CD4-positive, alpha-beta T cell treated with Interleukin-4 for 1 hour (primary cell): ENCODE measurements around the gene TOP1.

Experiments used
- DNase-seq, 2 donors: peaks; one replicate each; pipeline ENCODE4 v3.0.0-alpha.2; 2020 to 2022

The TOP1 gene

GRCh38 chr20:41148942-41149341, 120.3 kb downstream of the TOP1 start:
- DNase-seq, result no peak

DNA sequence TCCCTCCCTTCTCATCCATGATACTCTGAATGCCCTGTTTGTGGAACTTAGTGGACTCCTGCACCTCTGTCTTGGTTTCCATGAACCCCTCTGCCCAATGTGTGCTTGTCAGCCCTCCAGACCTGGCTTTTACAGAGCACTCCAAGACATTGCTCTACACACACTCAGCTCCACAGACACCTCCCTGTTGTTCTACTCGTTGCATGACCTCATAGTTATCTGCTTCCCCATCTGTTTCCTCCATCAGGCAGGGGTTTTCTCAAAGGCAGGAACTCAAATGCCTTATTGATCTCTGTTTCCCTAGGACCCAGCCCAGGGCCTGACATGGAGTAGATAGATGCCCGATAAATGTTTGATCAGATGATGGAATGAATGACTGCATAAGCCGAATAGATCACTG, 122.0 kb downstream of the TOP1 start:
- DNase-seq, result peak in 1 of 2 donors; percentile 49

- no peak for DNase-seq
These were observed 122.7 kb downstream of the TOP1 start for GRCh38 chr20:41151134-41151869.

DNA sequence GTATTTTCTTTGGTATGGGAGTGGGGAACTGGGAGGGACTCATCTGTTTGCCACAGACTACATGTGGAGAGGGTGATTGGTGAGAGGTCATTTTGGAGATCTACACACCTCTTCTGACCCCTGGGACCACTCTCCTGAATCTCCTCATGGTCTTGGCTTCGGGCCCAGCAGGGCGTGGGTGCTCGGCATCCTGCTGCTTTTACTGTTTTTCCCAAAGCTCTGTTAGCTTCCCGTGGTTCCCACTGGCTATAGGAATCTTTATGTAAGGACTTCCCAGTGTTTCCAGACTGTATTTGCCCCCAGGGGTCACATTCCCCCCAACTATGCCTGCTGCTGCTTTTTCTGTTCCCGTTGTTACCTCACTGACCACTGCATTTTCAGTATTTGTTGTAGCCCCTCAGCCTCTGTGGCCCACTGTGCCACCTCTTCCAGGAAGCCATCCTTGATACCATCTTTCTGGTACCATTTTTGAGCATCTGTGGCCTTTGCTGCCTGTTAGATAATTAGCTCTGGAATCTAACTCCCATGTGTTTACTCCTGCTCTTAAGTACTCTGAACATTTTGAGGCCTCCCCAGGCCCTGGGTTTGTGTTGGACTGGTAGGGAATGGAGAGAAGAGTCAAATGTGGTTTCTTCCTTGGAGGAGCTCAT, 123.6 kb downstream of the TOP1 start:
- no peak for DNase-seq

DNA sequence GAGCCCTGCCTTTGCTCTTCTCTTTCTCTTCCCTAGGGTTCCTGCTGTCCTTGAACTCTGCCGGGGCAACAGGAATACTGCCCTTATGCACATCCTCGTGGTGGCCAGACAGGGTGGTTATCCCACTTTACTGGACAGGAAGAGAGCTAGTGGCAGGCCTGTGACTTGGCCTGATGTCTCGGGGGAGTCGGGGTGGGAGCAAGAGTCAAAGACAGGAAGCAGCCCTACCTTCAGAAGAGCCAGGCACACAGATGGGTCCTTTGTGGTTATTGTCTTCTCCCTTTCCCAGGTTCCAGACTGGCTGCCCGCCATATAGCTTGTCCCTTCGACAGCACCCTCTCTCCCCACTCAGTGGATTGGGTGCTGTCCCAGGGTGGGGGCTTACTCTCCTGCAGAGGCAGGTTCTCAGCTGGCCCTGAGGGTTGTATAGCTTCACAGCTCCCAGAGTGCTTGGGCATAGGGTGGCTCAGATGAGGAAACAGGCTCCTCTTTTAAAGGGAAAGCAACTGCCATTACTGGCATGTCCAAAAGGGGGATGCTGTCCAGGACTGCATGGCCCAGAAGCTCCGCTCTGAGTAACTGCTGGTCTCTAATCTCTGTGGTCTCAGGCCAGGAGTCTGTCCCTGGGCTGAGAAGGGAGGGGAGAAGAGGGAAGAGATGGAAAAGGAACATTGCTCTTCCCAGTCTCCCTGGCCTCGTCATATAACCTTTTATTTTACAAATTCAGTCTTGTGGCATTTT, 126.0 kb downstream of the TOP1 start:
- DNase-seq, result no peak

DNA sequence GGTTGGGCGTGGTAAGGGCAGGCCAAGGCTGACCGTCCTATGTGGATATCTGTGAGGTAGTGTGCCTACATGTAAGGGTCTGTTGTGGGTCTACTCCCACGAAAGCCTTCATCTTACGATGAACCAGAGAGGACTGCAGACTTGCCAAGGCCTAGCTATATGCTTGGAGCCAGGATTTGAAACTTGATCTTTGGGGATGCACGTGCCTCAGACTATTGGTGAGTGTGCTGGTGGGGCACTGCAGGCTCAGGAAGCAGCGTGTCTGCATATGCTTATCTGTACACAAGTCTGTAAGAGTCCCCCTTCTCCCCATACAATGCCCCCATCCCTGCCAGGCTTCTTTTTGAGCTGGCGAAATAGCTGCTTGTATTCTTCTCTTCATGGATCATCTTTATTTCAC, 126.6 kb downstream of the TOP1 start:
- DNase-seq, result no peak

- DNase-seq, result no peak
These were observed 129.5 kb downstream of the TOP1 start for GRCh38 chr20:41158082-41158625.

DNA sequence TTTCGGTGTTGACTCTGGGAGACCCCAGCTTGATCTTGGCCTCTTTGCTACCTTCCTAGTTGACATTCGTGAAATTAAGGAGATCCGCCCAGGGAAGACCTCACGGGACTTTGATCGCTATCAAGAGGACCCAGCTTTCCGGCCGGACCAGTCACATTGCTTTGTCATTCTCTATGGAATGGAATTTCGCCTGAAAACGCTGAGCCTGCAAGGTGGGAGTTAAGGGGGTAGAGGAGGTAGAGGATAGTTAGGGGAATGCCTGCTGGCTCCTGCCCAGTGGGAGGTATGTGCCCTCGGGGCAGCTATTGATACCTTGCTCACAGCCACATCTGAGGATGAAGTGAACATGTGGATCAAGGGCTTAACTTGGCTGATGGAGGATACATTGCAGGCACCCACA, 130.9 kb downstream of the TOP1 start:
- DNase-seq, result no peak

GRCh38 chr20:41160686-41161085, 132.1 kb downstream of the TOP1 start:
- DNase-seq, result no peak

- no peak for DNase-seq
These were observed 133.3 kb downstream of the TOP1 start for GRCh38 chr20:41161886-41162285.

DNA sequence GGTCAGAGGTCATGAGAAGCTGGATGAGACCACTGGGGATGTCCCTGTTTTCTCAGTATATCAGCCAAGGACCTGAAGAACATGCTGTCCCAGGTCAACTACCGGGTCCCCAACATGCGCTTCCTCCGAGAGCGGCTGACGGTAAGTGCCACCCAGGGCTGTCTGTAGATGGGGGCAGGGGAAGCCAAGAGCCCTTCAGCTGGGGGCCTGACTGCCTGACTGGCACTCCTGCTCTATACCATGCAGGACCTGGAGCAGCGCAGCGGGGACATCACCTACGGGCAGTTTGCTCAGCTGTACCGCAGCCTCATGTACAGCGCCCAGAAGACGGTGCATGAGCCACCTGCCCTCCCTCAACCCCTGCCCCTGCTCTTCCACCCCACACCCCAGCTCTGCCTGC, 133.8 kb downstream of the TOP1 start:
- no peak for DNase-seq

DNA sequence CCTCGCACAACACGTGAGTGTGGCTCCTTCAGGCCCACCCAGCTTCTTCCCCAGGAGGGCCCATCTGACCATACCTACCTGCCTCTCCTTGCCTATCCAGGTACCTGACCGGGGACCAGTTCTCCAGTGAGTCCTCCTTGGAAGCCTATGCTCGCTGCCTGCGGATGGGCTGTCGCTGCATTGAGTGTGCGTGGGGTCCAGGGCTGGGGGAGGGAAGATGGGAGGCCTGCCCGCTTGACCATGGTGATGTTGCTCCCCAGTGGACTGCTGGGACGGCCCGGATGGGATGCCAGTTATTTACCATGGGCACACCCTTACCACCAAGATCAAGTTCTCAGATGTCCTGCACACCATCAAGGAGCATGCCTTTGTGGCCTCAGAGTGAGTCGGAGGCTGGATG, 135.2 kb downstream of the TOP1 start:
- DNase-seq, result no peak

DNA sequence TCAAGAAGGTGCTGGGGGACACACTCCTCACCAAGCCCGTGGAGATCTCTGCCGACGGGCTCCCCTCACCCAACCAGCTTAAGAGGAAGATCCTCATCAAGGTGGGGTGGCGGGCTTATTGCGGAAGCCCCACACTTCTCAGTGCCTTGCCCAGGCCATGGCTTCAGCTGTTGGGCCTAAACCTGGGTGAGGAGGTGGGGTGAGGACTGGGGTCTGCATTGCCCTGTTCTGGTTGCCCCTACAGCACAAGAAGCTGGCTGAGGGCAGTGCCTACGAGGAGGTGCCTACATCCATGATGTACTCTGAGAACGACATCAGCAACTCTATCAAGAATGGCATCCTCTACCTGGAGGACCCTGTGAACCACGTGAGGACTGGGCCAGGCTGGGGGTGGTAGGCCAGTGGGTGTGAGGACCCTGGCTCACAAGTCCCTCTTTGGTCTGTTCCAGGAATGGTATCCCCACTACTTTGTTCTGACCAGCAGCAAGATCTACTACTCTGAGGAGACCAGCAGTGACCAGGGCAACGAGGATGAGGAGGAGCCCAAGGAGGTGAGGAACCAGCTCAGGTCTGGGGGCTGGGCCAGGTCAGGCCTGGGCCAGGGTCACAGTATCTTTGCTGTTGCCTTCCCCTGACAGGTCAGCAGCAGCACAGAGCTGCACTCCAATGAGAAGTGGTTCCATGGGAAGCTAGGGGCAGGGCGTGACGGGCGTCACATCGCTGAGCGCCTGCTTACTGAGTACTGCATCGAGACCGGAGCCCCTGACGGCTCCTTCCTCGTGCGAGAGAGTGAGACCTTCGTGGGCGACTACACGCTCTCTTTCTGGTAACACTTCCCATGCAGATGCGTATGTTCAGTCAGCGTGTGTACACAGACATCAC, 136.6 kb downstream of the TOP1 start:
- no peak for DNase-seq

DNA sequence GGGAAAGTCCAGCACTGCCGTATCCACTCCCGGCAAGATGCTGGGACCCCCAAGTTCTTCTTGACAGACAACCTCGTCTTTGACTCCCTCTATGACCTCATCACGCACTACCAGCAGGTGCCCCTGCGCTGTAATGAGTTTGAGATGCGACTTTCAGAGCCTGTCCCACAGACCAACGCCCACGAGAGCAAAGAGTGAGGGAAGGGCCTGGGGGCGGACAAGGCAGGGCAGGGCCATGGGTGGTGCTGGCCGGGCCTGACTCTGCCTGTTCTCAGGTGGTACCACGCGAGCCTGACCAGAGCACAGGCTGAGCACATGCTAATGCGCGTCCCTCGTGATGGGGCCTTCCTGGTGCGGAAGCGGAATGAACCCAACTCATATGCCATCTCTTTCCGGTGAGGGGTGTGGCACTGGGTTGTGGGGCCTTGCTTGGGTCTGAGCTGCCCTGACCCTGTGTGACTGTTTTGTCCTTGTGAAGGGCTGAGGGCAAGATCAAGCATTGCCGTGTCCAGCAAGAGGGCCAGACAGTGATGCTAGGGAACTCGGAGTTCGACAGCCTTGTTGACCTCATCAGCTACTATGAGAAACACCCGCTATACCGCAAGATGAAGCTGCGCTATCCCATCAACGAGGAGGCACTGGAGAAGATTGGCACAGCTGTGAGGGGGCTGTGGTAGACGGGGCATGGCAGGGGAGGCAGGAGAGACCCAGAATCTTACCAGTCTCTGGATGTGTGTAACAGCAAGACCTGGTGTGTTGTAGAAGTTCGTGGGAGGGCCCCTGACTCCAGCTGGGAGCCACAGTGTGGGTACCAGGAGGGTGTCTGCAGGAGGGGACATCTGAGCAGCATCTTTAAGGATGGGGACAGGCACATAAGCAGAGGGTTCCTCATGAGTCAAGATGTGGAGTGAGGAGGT, 137.8 kb downstream of the TOP1 start:
- DNase-seq, result no peak

- no peak for DNase-seq
These were observed 138.5 kb downstream of the TOP1 start for GRCh38 chr20:41167118-41167470.

DNA sequence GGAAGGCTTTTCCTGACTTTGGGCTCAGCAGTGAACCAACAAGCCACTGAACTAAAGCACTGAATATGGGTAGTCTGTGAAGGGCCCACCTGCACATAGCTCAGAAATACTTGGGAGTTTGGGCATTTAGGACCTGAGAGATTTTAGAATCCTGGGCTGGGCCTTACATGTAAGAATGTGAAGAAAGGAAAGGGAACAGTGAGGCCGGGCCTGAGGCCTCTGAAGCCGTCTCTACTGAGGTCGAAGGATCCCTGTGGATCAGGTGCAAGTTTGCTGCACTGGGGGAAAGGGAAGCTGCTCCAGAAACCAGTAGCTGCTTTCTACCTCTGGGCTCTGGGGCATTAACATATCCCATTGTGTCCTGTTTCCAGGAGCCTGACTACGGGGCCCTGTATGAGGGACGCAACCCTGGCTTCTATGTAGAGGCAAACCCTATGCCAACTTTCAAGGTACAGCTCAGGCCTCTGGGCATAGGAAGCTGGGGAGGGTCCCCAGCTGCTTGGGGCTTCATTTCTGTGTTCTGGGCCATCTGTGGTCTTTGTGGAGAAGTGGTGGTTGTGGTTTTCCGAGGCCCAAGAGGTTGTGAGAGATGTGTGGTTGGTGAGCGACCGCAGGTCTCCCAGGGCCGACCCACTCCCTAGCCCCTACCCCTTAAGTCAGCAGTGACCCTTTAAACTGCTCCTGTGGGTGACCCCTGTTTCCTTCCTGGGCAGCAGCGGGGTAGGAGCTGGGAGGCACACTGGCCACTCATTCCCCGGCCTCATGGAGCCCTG, 139.0 kb downstream of the TOP1 start:
- no peak for DNase-seq

DNA sequence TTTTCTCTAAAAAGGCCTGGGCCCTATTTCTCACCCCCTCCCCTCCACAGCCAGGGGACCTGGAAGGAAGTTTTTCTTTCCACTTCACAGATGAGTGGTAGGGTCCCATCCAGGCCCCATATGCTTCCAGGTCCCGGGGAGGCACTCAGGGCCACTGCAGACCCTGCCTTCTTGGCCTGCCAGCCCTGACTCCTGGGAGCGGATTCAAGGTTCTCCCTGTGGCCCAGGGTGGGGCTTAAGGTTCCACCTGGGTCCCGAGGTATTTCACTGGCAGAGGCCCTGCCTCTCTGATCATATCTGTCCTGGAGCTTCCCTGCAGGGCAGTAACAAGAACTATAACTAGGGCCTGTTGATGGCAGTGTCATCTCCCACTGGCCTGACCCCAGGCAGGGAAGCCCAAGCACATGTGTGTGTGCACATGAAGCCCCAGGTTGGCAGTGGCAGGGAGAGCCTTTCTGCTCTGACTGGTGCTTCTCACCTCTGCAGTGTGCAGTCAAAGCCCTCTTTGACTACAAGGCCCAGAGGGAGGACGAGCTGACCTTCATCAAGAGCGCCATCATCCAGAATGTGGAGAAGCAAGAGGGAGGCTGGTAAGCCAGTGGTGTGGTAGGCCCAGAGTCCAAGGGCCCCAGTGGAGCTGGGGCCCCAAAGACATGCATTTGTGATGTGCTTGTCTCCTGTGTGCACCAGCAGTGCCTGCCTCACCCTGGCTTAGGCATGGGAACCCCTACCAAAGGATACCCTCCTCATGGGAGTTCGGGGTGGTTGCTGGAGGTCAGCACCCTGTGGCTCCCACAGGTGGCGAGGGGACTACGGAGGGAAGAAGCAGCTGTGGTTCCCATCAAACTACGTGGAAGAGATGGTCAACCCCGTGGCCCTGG, 139.9 kb downstream of the TOP1 start:
- no peak for DNase-seq

- DNase-seq, result no peak
These were observed 140.6 kb downstream of the TOP1 start for GRCh38 chr20:41169162-41169690.

GRCh38 chr20:41169791-41170351, 141.2 kb downstream of the TOP1 start:
- no peak for DNase-seq
